OCI-LY7 (cell line): ENCODE data around the gene ABI2. TPM values are rescaled to one million over a fixed set of nuclear protein-coding genes. Genes with fewer than 3 reads are reported as not detected.

Experiments used
- BruUV-seq: library from RNA; stranded (reverse); fragments of 400-500 nt; replicated peaks from 2 replicates; lab custom pipeline; 2021; lab: Mats Ljungman, UMichigan
- CTCF ChIA-PET: fragments of 300-600 bp; sonication (Branson Sonifier 250); formaldehyde crosslinking; loops from one replicate; lab custom pipeline; 2022; ENCODE audit warnings: antibody characterized with exemption; ENCODE audit not compliant: unreplicated experiment; lab: Charles Lee
- POLR2A ChIA-PET: fragments of 300-600 bp; sonication (Branson Sonifier 250); formaldehyde crosslinking; loops from one replicate; lab custom pipeline; 2022; ENCODE audit warnings: antibody characterized with exemption; lab: Charles Lee
- DNase-seq: peaks from one replicate; pipeline ENCODE4 v3.0.0-alpha.2; 2015; ENCODE audit warnings: low spot score
- H2AFZ ChIP-seq: fragments of 200-600 bp; sonication (generic), shearing (Covaris generic); 2 replicates; pipeline ENCODE4 v1.6.1; 2014; ENCODE audit warnings: mild to moderate bottlenecking, antibody characterized with exemption, low read length, moderate library complexity
- H3K27ac ChIP-seq: fragments of 200-600 bp; sonication (generic); 2 replicates; pipeline ENCODE4 v1.5.1; 2014; ENCODE audit warnings: mixed run types, low read depth, mild to moderate bottlenecking, moderate library complexity, low read length, inconsistent platforms; ENCODE audit not compliant: poor library complexity, severe bottlenecking
- H3K36me3 ChIP-seq: fragments of 200-600 bp; sonication (generic); 2 replicates; pipeline ENCODE4 v1.6.1; 2014; ENCODE audit warnings: mild to moderate bottlenecking, antibody characterized with exemption, low read length, moderate library complexity, mixed read lengths; ENCODE audit not compliant: insufficient read depth
- H3K4me1 ChIP-seq: fragments of 200-600 bp; sonication (generic); 2 replicates; pipeline ENCODE4 v1.5.1; 2014; ENCODE audit warnings: mild to moderate bottlenecking, low read length; ENCODE audit not compliant: insufficient read depth, poor library complexity, severe bottlenecking
- H3K4me2 ChIP-seq: fragments of 200-600 bp; sonication (generic); 2 replicates; pipeline ENCODE4 v1.6.1; 2014; ENCODE audit warnings: mild to moderate bottlenecking, low read length
- H3K4me3 ChIP-seq: fragments of 200-600 bp; sonication (generic); 2 replicates; pipeline ENCODE4 v1.5.1; 2014; ENCODE audit warnings: mild to moderate bottlenecking, low read depth, low read length; ENCODE audit not compliant: poor library complexity, severe bottlenecking
- H3K79me2 ChIP-seq: fragments of 200-600 bp; sonication (generic); 2 replicates; pipeline ENCODE4 v1.6.1; 2016; ENCODE audit warnings: low read depth, mild to moderate bottlenecking, low read length, moderate library complexity, mixed read lengths; ENCODE audit not compliant: insufficient read depth
- H3K9me2 ChIP-seq: fragments of 200-600 bp; sonication (generic); 2 replicates; pipeline ENCODE4 v1.6.1; 2016; ENCODE audit warnings: mild to moderate bottlenecking, low read length, mixed read lengths; ENCODE audit not compliant: insufficient read depth
- H3K9me3 ChIP-seq: fragments of 200-600 bp; sonication (generic); 2 replicates; pipeline ENCODE4 v1.6.1; 2014; ENCODE audit warnings: mild to moderate bottlenecking, mixed run types, low read length, mixed read lengths
- H4K20me1 ChIP-seq: fragments of 200-600 bp; sonication (generic); 2 replicates; pipeline ENCODE4 v1.6.1; 2014; ENCODE audit warnings: mild to moderate bottlenecking, antibody characterized with exemption, low read length, moderate library complexity, mixed read lengths; ENCODE audit not compliant: insufficient read depth
- EZH2phosphoT487 ChIP-seq: fragments of 200-600 bp; sonication (generic); IDR thresholded peaks from 2 replicates; pipeline ENCODE4 v1.6.1; 2018; ENCODE audit warnings: low read depth, borderline replicate concordance, mild to moderate bottlenecking, mixed run types, antibody characterized with exemption, low read length, moderate library complexity, mixed read lengths
- intact Hi-C: fragments of 100-400 bp; cut with micrococcal nuclease; formaldehyde crosslinking; loops from one replicate; pipeline ENCODE4 v1.10.0; 2022; ENCODE audit not compliant: unreplicated experiment
- total RNA-seq, 2 experiments: library from RNA; depleted of rRNA in 1 of 2; stranded (reverse); fragments of >200 nt in 1 of 2; shearing (Covaris generic) in 1 of 2; gene quantifications; 2 replicates each; pipeline ENCODE4 v1.2.3, GENCODE V29; 2014 to 2022
- TF ChIP-seq, protein P1 (sequence below): fragments of 200-600 bp; sonication (generic); conservative IDR thresholded peaks from 2 replicates; pipeline ENCODE4 v1.5.1; 2014; ENCODE audit warnings: mild to moderate bottlenecking, antibody characterized with exemption, low read length, moderate library complexity, mixed read lengths

The ABI2 gene
- total RNA-seq, 2 experiments from 2014 or later, result 37.9 to 64.6 TPM

DNA sequence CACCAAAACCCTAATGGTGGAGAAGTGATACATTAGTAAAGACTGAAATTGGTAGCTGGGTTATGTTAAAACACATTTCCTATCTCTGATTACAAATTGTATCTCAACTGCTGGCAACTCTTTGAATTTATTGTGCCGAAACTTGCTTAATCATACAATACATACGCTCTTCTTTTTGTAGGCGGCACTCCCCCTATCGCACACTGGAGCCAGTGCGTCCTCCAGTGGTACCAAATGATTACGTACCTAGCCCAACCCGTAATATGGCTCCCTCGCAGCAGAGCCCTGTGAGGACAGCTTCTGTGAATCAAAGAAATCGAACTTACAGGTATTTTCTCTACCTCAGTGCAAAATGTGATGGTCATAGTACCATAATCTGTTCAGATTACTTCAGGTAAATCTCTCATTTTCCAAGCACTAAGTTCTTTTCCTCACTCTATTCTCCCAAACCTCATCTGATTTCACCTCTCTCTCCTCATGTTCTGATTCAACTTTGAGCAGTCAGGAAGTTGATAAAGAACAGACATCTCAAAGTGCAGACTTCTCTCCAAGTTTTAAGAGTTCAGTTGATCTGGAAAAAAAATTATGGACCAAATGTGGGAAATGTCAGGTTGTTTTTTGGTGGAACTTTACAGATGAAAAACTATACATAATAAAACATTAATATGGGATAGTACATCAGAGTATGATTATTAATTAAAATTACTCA lies 66.5 kb downstream of the ABI2 start:
- no peaks in the 10 kb centered on the region for H4K20me1 ChIP-seq
- intact Hi-C loops, result no loop called here
- ChIA-PET CTCF (no interaction called here), POLR2A (interaction anchor here (0.7 kb wide), 1 partner anchor 420 kb away, joined by 3 read pairs; no protein-coding TSS in a partner anchor)
- no peak overlapping the region for H3K4me3 ChIP-seq
- no peak overlapping the region for H3K4me2 ChIP-seq
- no peaks in the 10 kb centered on the region for H3K79me2 ChIP-seq
- TF ChIP-seq EZH2phosphoT487, result no peak
- TF ChIP-seq, protein P1, sequence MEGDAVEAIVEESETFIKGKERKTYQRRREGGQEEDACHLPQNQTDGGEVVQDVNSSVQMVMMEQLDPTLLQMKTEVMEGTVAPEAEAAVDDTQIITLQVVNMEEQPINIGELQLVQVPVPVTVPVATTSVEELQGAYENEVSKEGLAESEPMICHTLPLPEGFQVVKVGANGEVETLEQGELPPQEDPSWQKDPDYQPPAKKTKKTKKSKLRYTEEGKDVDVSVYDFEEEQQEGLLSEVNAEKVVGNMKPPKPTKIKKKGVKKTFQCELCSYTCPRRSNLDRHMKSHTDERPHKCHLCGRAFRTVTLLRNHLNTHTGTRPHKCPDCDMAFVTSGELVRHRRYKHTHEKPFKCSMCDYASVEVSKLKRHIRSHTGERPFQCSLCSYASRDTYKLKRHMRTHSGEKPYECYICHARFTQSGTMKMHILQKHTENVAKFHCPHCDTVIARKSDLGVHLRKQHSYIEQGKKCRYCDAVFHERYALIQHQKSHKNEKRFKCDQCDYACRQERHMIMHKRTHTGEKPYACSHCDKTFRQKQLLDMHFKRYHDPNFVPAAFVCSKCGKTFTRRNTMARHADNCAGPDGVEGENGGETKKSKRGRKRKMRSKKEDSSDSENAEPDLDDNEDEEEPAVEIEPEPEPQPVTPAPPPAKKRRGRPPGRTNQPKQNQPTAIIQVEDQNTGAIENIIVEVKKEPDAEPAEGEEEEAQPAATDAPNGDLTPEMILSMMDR, result peak; percentile 63
- peaks cover 9% of the 10 kb centered on the region for H3K9me3 ChIP-seq
- BruUV-seq, result no TSS peak
- H2AFZ ChIP-seq, result no peak overlapping the region
- H3K9me2 ChIP-seq, result no peaks in the 10 kb centered on the region
- H3K36me3 ChIP-seq, result peaks cover 35% of the 10 kb centered on the region
- H3K4me1 ChIP-seq, result no peaks in the 10 kb centered on the region
- no peak for DNase-seq
- no peak overlapping the region for H3K27ac ChIP-seq

DNA sequence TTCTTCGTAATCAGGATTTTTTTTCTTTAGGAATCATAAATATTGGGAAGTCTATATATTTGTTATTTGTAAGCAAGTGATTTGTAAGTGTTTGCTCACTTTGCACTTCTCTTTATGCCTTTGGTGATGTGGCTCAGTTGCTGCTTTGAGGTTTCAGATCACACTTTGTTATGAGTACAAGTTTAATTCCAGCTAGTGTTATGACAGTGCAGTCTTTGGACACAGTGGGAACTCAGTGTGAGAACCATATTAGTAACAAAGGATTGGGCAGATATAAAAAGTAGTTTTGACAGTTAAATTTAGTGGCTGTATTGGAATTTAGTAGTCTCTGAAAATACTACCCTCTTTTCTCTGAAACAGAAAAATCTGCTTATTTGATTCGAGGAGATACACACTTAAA lies 67.7 kb downstream of the ABI2 start:
- DNase-seq, result no peak
- ChIA-PET POLR2A (interaction anchor here (0.7 kb wide), 1 partner anchor 39 kb away, joined by 3 read pairs; no protein-coding TSS in a partner anchor), CTCF (interaction anchor here (0.6 kb wide), 1 partner anchor 1008 kb away, joined by 7 read pairs; no protein-coding TSS in a partner anchor)
- Histone ChIP-seq H3K9me3 (peaks cover 9% of the 10 kb centered on the region), H2AFZ (no peak overlapping the region), H4K20me1 (no peaks in the 10 kb centered on the region), H3K4me2 (no peak overlapping the region), H3K4me1 (no peaks in the 10 kb centered on the region), H3K36me3 (peaks cover 35% of the 10 kb centered on the region), H3K9me2 (no peaks in the 10 kb centered on the region), H3K79me2 (no peaks in the 10 kb centered on the region), H3K27ac (no peak overlapping the region), H3K4me3 (no peak overlapping the region)
- BruUV-seq, result no TSS peak
- no peak for TF ChIP-seq EZH2phosphoT487
- TF ChIP-seq, protein P1, result no peak
- intact Hi-C loops, result no loop called here

DNA sequence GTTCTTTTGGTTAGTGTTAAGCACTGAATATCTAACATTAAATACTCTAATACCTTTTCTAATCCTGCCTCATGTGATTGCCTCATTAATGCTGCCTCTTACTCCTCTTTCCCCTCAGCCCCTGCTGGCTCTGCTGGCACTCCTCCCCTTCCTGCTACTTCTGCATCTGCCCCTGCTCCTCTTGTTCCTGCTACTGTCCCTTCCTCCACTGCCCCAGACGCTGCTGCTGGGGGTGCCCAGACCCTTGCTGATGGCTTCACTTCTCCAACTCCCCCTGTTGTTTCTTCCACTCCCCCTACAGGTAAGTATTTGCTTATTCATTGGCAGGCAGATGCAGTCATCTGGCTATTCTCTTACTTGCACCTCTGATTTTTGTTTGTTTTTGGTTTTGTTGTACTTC lies 68.5 kb downstream of the ABI2 start:
- BruUV-seq, result no TSS peak
- intact Hi-C loops, result no loop called here
- no peak overlapping the region for H2AFZ ChIP-seq
- no peak overlapping the region for H3K4me3 ChIP-seq
- no peak overlapping the region for H3K4me2 ChIP-seq
- POLR2A ChIA-PET, result no interaction called here
- H3K9me3 ChIP-seq, result peaks cover 9% of the 10 kb centered on the region
- H3K27ac ChIP-seq, result no peak overlapping the region
- no peak for DNase-seq
- no peaks in the 10 kb centered on the region for H3K79me2 ChIP-seq
- H4K20me1 ChIP-seq, result no peaks in the 10 kb centered on the region
- CTCF ChIA-PET, result no interaction called here
- H3K4me1 ChIP-seq, result no peaks in the 10 kb centered on the region
- H3K36me3 ChIP-seq, result peaks cover 35% of the 10 kb centered on the region
- TF ChIP-seq, protein P1, result peak; percentile 59
- no peak for TF ChIP-seq EZH2phosphoT487
- H3K9me2 ChIP-seq, result no peaks in the 10 kb centered on the region
